SK-N-SH (cell line): ENCODE measurements around the gene MON1A. TPM values are rescaled to one million over a fixed set of nuclear protein-coding genes. Genes with fewer than 3 reads are reported as not detected.

Experiments
- CTCF ChIA-PET: fragments of 300-600, 350-600 bp; formaldehyde crosslinking; extraction: SDS; loops from one replicate; lab custom pipeline; 2021; lab: Yijun Ruan, JAX
- POLR2A ChIA-PET: fragments of 350-600 bp; sonication (Branson Sonifier 250); formaldehyde crosslinking; extraction: SDS; loops from one replicate; lab custom pipeline; 2020; ENCODE audit warnings: antibody characterized with exemption, inconsistent platforms; lab: Yijun Ruan, JAX
- DNase-seq: peaks from one replicate; pipeline ENCODE4 v3.0.0; 2012
- H2AFZ ChIP-seq: fragments of 200-600 bp; sonication (generic); 2 replicates; pipeline ENCODE4 v1.8.1; 2016; ENCODE audit warnings: antibody characterized with exemption, mild to moderate bottlenecking, low read depth
- H3F3A ChIP-seq: fragments of 200-600 bp; sonication (generic); replicated peaks from 2 replicates; pipeline ENCODE3; 2016; ENCODE audit warnings: antibody characterized with exemption, mild to moderate bottlenecking; ENCODE audit not compliant: insufficient read depth
- H3K27ac ChIP-seq, 2 experiments: fragments of 200-500 bp in 1 of 2; fragments of 200-600 bp in 1 of 2; sonication (Bioruptor generic) in 1 of 2; sonication (generic), shearing (Covaris generic) in 1 of 2; 2 replicates each; pipeline versions ENCODE4 v1.5.1 to v1.6.1; 2014 to 2016; ENCODE audit warnings: low read depth in 2 of 2, inconsistent platforms in 1 of 2, low read length in 1 of 2, mild to moderate bottlenecking in 1 of 2, mixed read lengths in 1 of 2
- H3K27me3 ChIP-seq: fragments of 200-600 bp; sonication (generic), shearing (Covaris generic); 2 replicates; pipeline ENCODE4 v1.6.1; 2016; ENCODE audit warnings: mixed run types; ENCODE audit not compliant: insufficient read depth
- H3K36me3 ChIP-seq, 2 experiments: fragments of 200-500 bp in 1 of 2; fragments of 200-600 bp in 1 of 2; sonication (Bioruptor generic) in 1 of 2; sonication (generic) in 1 of 2; replicated peaks in 1 of 2; 2 replicates each; pipeline versions ENCODE3 to v1.5.1; 2014 to 2016; ENCODE audit warnings: low read length in 1 of 2, mild to moderate bottlenecking in 1 of 2; ENCODE audit not compliant: insufficient read depth in 2 of 2, control insufficient read depth in 1 of 2
- H3K4me1 ChIP-seq, 2 experiments: fragments of 200-500 bp in 1 of 2; fragments of 200-600 bp in 1 of 2; sonication (Bioruptor generic) in 1 of 2; sonication (generic), shearing (Covaris generic) in 1 of 2; 2 replicates each; pipeline versions ENCODE4 v1.5.1 to v1.6.1; 2014 to 2016; ENCODE audit warnings: low read depth in 1 of 2, low read length in 1 of 2, mixed run types in 1 of 2; ENCODE audit not compliant: insufficient read depth in 2 of 2, control insufficient read depth in 1 of 2
- H3K4me2 ChIP-seq: fragments of 200-600 bp; sonication (generic), shearing (Covaris generic); 2 replicates; pipeline ENCODE4 v1.6.1; 2017; ENCODE audit warnings: mixed run types
- H3K4me3 ChIP-seq, 2 experiments: fragments of 200-500 bp in 1 of 2; fragments of 200-600 bp in 1 of 2; sonication (Bioruptor generic) in 1 of 2; sonication (generic), shearing (Covaris generic) in 1 of 2; 2 replicates each; pipeline versions ENCODE4 v1.5.1 to v1.8.1; 2014 to 2016; ENCODE audit warnings: low read depth in 2 of 2, inconsistent platforms in 1 of 2, low read length in 1 of 2, mild to moderate bottlenecking in 1 of 2, mixed read lengths in 1 of 2, moderate library complexity in 1 of 2
- H3K79me2 ChIP-seq: fragments of 200-600 bp; sonication (generic); 2 replicates; pipeline ENCODE4 v1.8.1; 2017; ENCODE audit warnings: mild to moderate bottlenecking; ENCODE audit not compliant: insufficient read depth
- H3K9ac ChIP-seq: fragments of 200-600 bp; sonication (generic); 2 replicates; pipeline ENCODE4 v1.6.1; 2017; ENCODE audit warnings: mixed run types
- H3K9me2 ChIP-seq: fragments of 200-600 bp; sonication (generic); 2 replicates; pipeline ENCODE4 v1.6.1; 2017; ENCODE audit warnings: mixed run types
- H3K9me3 ChIP-seq: fragments of 200-600 bp; sonication (generic); 2 replicates; pipeline ENCODE4 v1.6.1; 2017; ENCODE audit warnings: mixed run types, mild to moderate bottlenecking, moderate library complexity
- H4K20me1 ChIP-seq: fragments of 200-600 bp; sonication (generic); 2 replicates; pipeline ENCODE4 v1.6.1; 2017; ENCODE audit warnings: mild to moderate bottlenecking, mixed run types; ENCODE audit not compliant: insufficient read depth
- CHD2 ChIP-seq: fragments of 150-350 bp; IDR thresholded peaks from 2 replicates; pipeline ENCODE4 v1.6.1; 2018; ENCODE audit warnings: low read length; ENCODE audit not compliant: partially characterized antibody
- EP300 ChIP-seq, 2 experiments: IDR thresholded peaks; 2 replicates each; pipeline versions ENCODE4 v1.4.0 to v1.6.1; 2012; ENCODE audit warnings: borderline replicate concordance in 1 of 2, low read depth in 1 of 2, low read length in 1 of 2
- EZH2phosphoT487 ChIP-seq: fragments of 200-600 bp; sonication (generic); IDR thresholded peaks from 2 replicates; pipeline ENCODE4 v1.6.1; 2017; ENCODE audit warnings: low read depth, mixed run types, mild to moderate bottlenecking, antibody characterized with exemption, moderate library complexity, borderline replicate concordance
- GATA2 ChIP-seq: sonication (generic); formaldehyde crosslinking; IDR thresholded peaks from 2 replicates; pipeline ENCODE4 v1.5.0; 2020; ENCODE audit warnings: mild to moderate bottlenecking, missing genetic modification reagents
- IRF3 ChIP-seq: fragments of 150-350 bp; IDR thresholded peaks from 2 replicates; pipeline ENCODE4 v1.6.1; 2016; ENCODE audit warnings: mild to moderate bottlenecking, low read depth, low read length
- JUND ChIP-seq: IDR thresholded peaks from 2 replicates; pipeline ENCODE4 v1.4.0; 2012
- RCOR1 ChIP-seq: fragments of 150-350 bp; IDR thresholded peaks from 2 replicates; pipeline ENCODE4 v1.6.1; 2017; ENCODE audit warnings: antibody characterized with exemption, low read length
- REST ChIP-seq: IDR thresholded peaks from 2 replicates; pipeline ENCODE4 v1.6.1; 2012; ENCODE audit warnings: mild to moderate bottlenecking, low read depth, low read length, moderate library complexity
- RFX5 ChIP-seq: IDR thresholded peaks from 2 replicates; pipeline ENCODE4 v1.6.1; 2012; ENCODE audit warnings: mild to moderate bottlenecking, improper control_type of control experiment, low read length
- SIN3A ChIP-seq: IDR thresholded peaks from 2 replicates; pipeline ENCODE4 v1.6.1; 2012; ENCODE audit warnings: low read depth, mild to moderate bottlenecking, low read length, moderate library complexity, borderline replicate concordance
- SMC3 ChIP-seq: IDR thresholded peaks from 2 replicates; pipeline ENCODE4 v1.6.1; 2012; ENCODE audit warnings: low read depth, low read length, improper control_type of control experiment
- TCF12 ChIP-seq: IDR thresholded peaks from 2 replicates; pipeline ENCODE4 v1.4.0; 2012
- TEAD4 ChIP-seq: IDR thresholded peaks from 2 replicates; pipeline ENCODE4 v1.4.0; 2012; ENCODE audit warnings: mild to moderate bottlenecking, borderline replicate concordance; ENCODE audit not compliant: insufficient read depth
- USF1 ChIP-seq: IDR thresholded peaks from 2 replicates; pipeline ENCODE4 v1.4.0; 2012; ENCODE audit warnings: low read depth, borderline replicate concordance
- YY1 ChIP-seq: IDR thresholded peaks from 2 replicates; pipeline ENCODE4 v1.4.0; 2012; ENCODE audit warnings: low read depth, mild to moderate bottlenecking
- WGBS: methylation state at CpG from one replicate; pipeline ENCODE4 v1.1.6; 2017; ENCODE audit warnings: low lambda C conversion rate; 5-methylcytosine and 5-hydroxymethylcytosine counted together
- polyA plus RNA-seq, 3 experiments: library from polyadenylated mRNA; depleted of rRNA; stranded (reverse); fragments of >200 nt; gene quantifications; 2 replicates each; pipeline ENCODE4 v1.2.3, GENCODE V29; 2012

The MON1A gene
- polyA plus RNA-seq, 1 of the 3 experiments (the other 2 are of a cell fraction) = 12.0 TPM

- DNase-seq = no peak
- Histone ChIP-seq H3K36me3 (peaks cover 29 to 31% of the 10 kb centered on the region in 2 experiments), H3K9ac (no peak overlapping the region), H4K20me1 (no peaks in the 10 kb centered on the region), H3F3A (no peaks in the 10 kb centered on the region), H3K27ac (peak overlapping the region in 1 of 2 experiments; percentile 33; a peak in 2 of 4 replicates), H3K4me1 (no peaks in the 10 kb centered on the region)
- CTCF ChIA-PET = no interaction called here
- TF ChIP-seq TEAD4 = no peak
- no peak for TF ChIP-seq EP300 (IDR thresholded peaks at IDR 0.05; ENCODE audit: borderline replicate concordance in 1 of 2, low read depth in 1 of 2, low read length in 1 of 2)
- no peak for TF ChIP-seq GATA2 (CRISPR knock-in tag)
- no peak for TF ChIP-seq SIN3A
- no peak for TF ChIP-seq SMC3
- TF ChIP-seq RFX5 = no peak
- TF ChIP-seq TCF12 = no peak
- TF ChIP-seq IRF3 = no peak
- TF ChIP-seq RCOR1 = no peak
- TF ChIP-seq, all 33 proteins: peak for 0
- 92% methylated on average over 10 of the region's 10 CpGs for WGBS
- Histone ChIP-seq H3K4me2 (no peak overlapping the region), H3K79me2 (peaks cover 45% of the 10 kb centered on the region), H3K9me2 (no peaks in the 10 kb centered on the region), H3K9me3 (no peaks in the 10 kb centered on the region), H3K4me3 (no peak overlapping the region), H2AFZ (no peak overlapping the region), H3K27me3 (no peaks in the 10 kb centered on the region)
- POLR2A ChIA-PET = no interaction called here
Observed at GRCh38 chr3:49972656-49973055, 43.0 kb upstream of the MON1A start.

- 98% methylated on average over 8 of the region's 8 CpGs for WGBS
- no peaks in the 10 kb centered on the region for H3K9me3 ChIP-seq
- no peak overlapping the region for H3K9ac ChIP-seq
- no peak for TF ChIP-seq YY1
- TF ChIP-seq SIN3A = no peak
- H3K4me1 ChIP-seq = no peaks in the 10 kb centered on the region
- no peak overlapping the region for H3K27ac ChIP-seq
- H3K27me3 ChIP-seq = no peaks in the 10 kb centered on the region
- H3K4me3 ChIP-seq = no peak overlapping the region
- ChIA-PET CTCF (no interaction called here), POLR2A (no interaction called here)
- H3F3A ChIP-seq = no peaks in the 10 kb centered on the region
- DNase-seq = no peak
- peaks cover 9% of the 10 kb centered on the region for H4K20me1 ChIP-seq
- peaks cover 20 to 21% of the 10 kb centered on the region in 2 experiments for H3K36me3 ChIP-seq
- no peaks in the 10 kb centered on the region for H3K9me2 ChIP-seq
- no peak overlapping the region for H2AFZ ChIP-seq
- H3K79me2 ChIP-seq = peaks cover 71% of the 10 kb centered on the region
- H3K4me2 ChIP-seq = no peak overlapping the region
Observed at GRCh38 chr3:49968346-49968745, 38.7 kb upstream of the MON1A start.

GRCh38 chr3:49967291-49967690 is 37.7 kb upstream of the MON1A start:
- DNase-seq = no peak
- CTCF ChIA-PET = no interaction called here
- Histone ChIP-seq H2AFZ (no peak overlapping the region), H4K20me1 (peaks cover 9% of the 10 kb centered on the region), H3K27ac (no peak overlapping the region), H3K4me1 (no peaks in the 10 kb centered on the region), H3F3A (no peaks in the 10 kb centered on the region), H3K27me3 (no peaks in the 10 kb centered on the region), H3K79me2 (peaks cover 82% of the 10 kb centered on the region), H3K36me3 (peaks cover 16 to 22% of the 10 kb centered on the region in 2 experiments), H3K4me2 (no peak overlapping the region), H3K9me3 (no peaks in the 10 kb centered on the region), H3K9ac (no peak overlapping the region), H3K4me3 (no peak overlapping the region), H3K9me2 (no peaks in the 10 kb centered on the region)
- WGBS = 92% methylated on average over 6 of the region's 6 CpGs
- POLR2A ChIA-PET = no interaction called here
- TF ChIP-seq REST (no peak), EZH2phosphoT487 (no peak), JUND (no peak), TCF12 (no peak), CHD2 (no peak), USF1 (no peak)
